Activated CD4-positive, alpha-beta T cell treated with anti-CD3 and anti-CD28 coated beads for 1 hour (primary cell): ENCODE measurements around the gene HNRNPF.

Experiments used
- DNase-seq: peaks from one replicate; pipeline ENCODE4 v3.0.0-alpha.2; 2020

The HNRNPF gene

GRCh38 chr10:43420369-43421200 lies 11.6 kb upstream of the HNRNPF start:
- DNase-seq, result peak; percentile 58

- no peak for DNase-seq
Observed at GRCh38 chr10:43419997-43420368, 11.0 kb upstream of the HNRNPF start.

- no peak for DNase-seq
Observed at GRCh38 chr10:43417950-43418768, 9.2 kb upstream of the HNRNPF start.

GRCh38 chr10:43415544-43415943 lies 6.6 kb upstream of the HNRNPF start:
- no peak for DNase-seq

- DNase-seq, result no peak
Observed at GRCh38 chr10:43411536-43411935, 2.5 kb upstream of the HNRNPF start.

GRCh38 chr10:43410345-43410744 lies 1.4 kb upstream of the HNRNPF start:
- no peak for DNase-seq

GRCh38 chr10:43409385-43410109 lies 561 bp upstream of the HNRNPF start:
- peak; percentile 59 for DNase-seq

- DNase-seq, result no peak
Observed at GRCh38 chr10:43408331-43408709, 666 bp downstream of the HNRNPF start.

- DNase-seq, result peak; percentile 71
Observed at GRCh38 chr10:43407576-43408330, 1.2 kb downstream of the HNRNPF start.

- DNase-seq, result no peak
Observed at GRCh38 chr10:43407148-43407575, 1.8 kb downstream of the HNRNPF start.

GRCh38 chr10:43404704-43405084 lies 4.3 kb downstream of the HNRNPF start:
- DNase-seq, result no peak

- no peak for DNase-seq
Observed at GRCh38 chr10:43403911-43404703, 4.9 kb downstream of the HNRNPF start.

- no peak for DNase-seq
Observed at GRCh38 chr10:43402880-43403452, 6.0 kb downstream of the HNRNPF start.

GRCh38 chr10:43402176-43402575 lies 6.8 kb downstream of the HNRNPF start:
- no peak for DNase-seq

- no peak for DNase-seq
Observed at GRCh38 chr10:43401627-43402026, 7.4 kb downstream of the HNRNPF start.

- DNase-seq, result no peak
Observed at GRCh38 chr10:43399320-43400310, 9.4 kb downstream of the HNRNPF start.

GRCh38 chr10:43398939-43399319 lies 10.1 kb downstream of the HNRNPF start:
- no peak for DNase-seq

GRCh38 chr10:43396928-43397624 lies 11.9 kb downstream of the HNRNPF start:
- peak; percentile 52 for DNase-seq
